KOPT-K1 (cell line): Measurements from ENCODE around the gene KCNQ5.

Experiments
- H3K27ac ChIP-seq: fragments of 200-600 bp; sonication (generic); 2 replicates; pipeline ENCODE4 v1.5.1; 2016; ENCODE audit warnings: antibody characterized with exemption, mild to moderate bottlenecking, low read depth, low read length; ENCODE audit not compliant: poor library complexity, severe bottlenecking
- H3K36me3 ChIP-seq: fragments of 200-600 bp; sonication (generic); 2 replicates; pipeline ENCODE4 v1.5.1; 2017; ENCODE audit warnings: antibody characterized with exemption, mild to moderate bottlenecking, low read length, moderate library complexity; ENCODE audit not compliant: insufficient read depth
- H3K9me3 ChIP-seq: fragments of 200-600 bp; sonication (generic); 2 replicates; pipeline ENCODE4 v1.5.1; 2017; ENCODE audit warnings: antibody characterized with exemption, low read length, mild to moderate bottlenecking; ENCODE audit not compliant: insufficient read depth, poor library complexity, severe bottlenecking

KCNQ5 gene

DNA sequence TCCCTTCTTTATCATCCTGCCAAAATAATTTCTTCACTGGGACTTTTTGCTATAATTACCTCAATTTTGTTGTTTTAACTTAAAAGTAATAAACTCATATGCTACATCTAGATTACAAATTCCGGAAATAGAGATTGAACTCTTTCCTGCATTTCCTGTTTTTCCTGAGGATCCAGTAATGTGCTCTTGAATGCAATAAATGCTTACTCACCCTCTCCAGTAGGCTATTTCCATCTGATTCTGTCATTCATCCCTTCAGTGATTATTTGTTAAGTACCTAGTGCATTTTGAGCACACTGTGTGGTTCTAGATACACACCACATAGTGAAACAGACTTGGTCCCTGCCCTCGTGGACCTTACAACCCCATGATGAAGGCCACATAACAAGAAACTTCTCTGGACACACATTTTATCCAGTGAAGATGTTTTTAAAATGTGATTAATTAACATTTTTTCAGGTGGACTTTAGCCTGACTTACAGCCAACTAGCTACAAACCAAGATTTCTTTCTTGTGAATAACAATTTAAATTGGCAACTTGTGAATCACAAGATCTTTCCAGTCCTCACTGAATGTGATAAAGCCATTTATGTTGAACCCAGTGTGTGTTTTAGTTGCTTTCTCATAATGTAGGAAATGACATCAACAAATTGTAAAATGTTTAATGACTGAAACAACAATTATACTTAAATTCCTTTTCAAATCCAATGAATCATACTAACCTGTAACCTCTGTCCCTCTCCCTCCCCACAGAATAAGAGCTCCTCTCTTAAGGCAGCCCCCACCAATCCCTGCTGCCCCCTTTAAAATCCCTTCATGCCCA lies 331.2 kb downstream of the KCNQ5 start:
- H3K9me3 ChIP-seq: no peaks in the 10 kb centered on the region
- no peaks in the 10 kb centered on the region for H3K36me3 ChIP-seq
- H3K27ac ChIP-seq: no peak overlapping the region

DNA sequence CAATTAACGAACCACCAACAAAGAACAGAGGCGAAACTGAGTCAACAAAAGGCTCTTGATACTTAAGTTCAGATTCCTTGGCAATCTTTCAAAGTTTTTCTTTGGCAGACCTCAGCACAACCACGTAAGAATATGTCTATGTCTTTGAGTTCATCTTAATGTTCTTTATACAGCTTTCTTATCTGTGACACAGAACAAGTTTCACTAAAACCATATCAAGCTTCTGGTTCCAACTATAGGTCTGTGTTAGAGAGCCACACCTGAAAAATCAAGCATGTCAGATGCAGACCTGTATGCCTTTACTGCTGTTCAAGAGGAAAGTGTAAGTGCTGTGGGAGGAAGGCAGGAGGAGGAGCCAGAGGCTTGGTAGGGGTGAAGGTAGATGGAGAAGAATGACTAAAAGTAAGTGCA lies 332.1 kb downstream of the KCNQ5 start:
- Histone ChIP-seq H3K36me3 (no peaks in the 10 kb centered on the region), H3K9me3 (no peaks in the 10 kb centered on the region), H3K27ac (no peak overlapping the region)

DNA sequence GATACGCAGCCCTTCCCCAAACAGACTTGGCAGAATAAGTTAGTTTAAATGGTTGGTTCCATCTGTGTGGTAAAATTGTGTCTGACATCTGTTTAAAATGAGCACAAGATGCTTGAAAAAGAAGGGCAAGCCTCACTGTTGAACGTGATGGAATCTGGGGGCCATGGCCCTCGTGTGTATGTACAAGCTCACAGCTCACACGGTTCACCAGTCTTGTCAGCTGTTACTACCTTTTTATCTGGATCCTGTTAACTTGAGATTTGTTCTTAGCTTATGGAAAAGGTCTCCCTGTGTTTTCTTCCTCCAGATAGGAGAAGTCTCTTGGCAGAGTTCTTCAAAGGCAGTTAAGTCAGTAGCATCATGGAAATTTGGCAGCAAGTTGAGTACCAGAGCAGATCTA lies 332.9 kb downstream of the KCNQ5 start:
- Histone ChIP-seq H3K36me3 (no peaks in the 10 kb centered on the region), H3K27ac (no peak overlapping the region), H3K9me3 (no peaks in the 10 kb centered on the region)

DNA sequence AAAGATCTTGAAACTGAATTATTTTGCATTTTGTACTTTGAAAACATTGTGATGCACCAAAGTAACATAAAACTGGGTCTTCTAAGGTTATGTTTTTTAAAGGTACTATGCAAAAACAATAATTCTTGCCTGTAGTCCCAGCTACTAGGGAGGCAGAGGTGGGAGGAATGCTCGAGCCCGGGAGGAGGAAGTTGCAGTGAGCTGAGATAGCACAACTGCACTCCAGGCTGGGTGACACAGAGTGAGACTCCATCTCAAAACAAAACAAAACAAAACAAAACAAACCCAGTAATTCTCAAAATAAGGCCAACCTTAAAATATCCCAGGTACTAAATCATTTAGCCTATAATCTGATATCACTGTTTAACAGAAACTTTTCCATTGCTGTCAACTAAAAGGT lies 333.8 kb downstream of the KCNQ5 start:
- Histone ChIP-seq H3K36me3 (no peaks in the 10 kb centered on the region), H3K27ac (no peak overlapping the region), H3K9me3 (no peaks in the 10 kb centered on the region)

DNA sequence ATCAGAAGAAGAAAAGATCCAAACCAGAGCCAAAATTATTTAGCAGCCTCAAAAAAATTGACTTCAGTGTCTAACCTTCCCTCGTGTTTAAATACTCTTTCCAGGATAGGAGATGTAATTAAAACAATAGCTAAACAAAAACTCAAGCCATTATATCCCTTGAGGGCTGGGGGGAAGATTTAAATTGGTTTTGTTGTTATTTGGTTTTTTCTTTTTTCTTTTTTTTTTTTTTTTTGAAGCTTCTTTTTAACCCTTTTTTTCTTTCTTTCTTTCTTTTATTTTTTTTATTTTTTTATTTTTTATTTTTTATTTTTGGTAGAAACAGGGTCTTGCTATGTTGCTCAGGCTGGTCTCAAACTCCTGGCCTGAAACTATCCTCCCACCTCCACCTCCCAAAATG lies 334.4 kb downstream of the KCNQ5 start:
- Histone ChIP-seq H3K9me3 (no peaks in the 10 kb centered on the region), H3K27ac (no peak overlapping the region), H3K36me3 (no peaks in the 10 kb centered on the region)

DNA sequence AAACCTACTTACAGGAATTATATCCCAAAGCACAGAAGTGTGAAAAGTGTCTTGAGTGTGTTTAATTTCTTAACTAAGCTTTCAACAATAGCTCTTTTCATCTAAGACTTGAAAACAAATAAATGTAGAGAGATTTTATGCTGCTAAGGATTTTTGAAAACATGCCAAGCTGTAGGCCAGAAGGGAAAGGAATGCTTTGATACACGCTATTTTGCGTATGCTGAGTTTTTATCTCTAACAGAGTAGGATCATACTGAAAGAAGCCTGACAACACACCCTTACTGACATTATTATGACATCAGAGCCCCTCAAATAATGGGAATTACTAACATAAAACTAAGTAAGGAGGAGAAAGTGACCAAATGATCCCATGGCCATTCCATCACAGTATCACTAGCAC lies 338.0 kb downstream of the KCNQ5 start:
- Histone ChIP-seq H3K9me3 (no peaks in the 10 kb centered on the region), H3K27ac (no peak overlapping the region), H3K36me3 (no peaks in the 10 kb centered on the region)

DNA sequence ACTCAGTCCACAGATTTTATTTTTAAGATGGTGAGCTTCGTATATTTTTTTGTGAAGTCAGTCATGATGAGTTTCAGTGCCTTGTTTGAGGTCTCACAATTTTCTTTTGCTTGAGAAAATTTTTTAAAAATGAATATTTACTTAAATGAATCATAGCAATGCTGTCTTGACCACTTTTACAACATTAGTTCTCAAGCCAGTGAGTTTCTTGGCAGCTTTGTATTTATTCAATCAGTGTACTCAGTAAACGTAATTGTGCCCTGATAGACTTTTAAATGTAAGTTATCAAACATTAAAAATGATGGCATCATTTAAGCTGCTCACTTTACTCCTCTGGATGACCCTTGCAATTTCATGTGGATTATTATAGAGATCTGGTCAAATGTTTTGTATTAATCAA lies 342.1 kb downstream of the KCNQ5 start:
- Histone ChIP-seq H3K9me3 (no peaks in the 10 kb centered on the region), H3K36me3 (no peaks in the 10 kb centered on the region), H3K27ac (no peak overlapping the region)

DNA sequence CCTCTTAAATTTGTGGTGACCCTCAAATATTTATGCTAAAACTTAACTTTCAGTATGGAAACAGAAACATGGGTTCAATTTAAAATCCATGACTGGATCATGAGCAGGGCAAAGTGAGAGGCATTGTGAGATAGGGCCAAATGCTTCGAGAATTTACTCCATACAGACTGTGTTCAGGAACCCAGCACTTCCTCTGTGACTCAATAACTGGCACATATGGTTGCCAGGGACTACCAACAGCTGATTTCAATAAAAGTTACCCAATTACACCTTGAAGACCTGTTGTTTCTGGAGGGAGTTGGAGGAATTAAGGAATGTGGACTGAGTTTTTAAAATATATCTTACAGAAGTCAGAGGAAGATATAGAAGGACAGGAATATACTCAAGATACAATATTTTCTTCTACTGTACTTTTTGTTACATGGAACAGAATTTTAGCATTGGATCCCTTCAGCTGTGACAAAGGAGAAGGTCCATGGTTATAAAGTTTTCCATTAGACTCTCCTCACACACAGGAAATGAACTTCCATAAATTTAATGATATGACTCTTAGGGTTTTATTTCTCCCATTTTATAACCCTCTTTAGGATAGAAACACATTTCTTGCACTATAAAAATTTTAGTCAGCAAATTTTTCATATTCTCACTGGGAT lies 344.9 kb downstream of the KCNQ5 start:
- Histone ChIP-seq H3K9me3 (no peaks in the 10 kb centered on the region), H3K36me3 (no peaks in the 10 kb centered on the region), H3K27ac (no peak overlapping the region)

DNA sequence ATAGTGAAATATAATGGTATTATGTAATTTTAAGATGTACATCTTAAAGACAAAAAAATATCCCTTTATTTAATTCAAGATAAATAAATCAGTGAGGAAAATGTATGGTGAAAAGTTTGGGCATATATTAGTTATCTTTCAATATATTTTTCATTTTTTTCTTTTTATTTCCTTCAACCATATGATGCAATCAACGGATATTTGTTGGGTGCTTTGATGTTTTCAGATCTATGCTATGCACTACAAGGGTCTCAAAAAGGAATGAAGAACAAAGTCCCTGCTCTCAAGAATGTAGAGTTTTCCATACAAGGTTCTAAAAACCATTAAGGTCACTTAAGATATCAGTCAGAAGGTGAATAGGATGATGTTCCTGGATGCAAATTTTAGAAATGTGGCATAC lies 345.5 kb downstream of the KCNQ5 start:
- H3K9me3 ChIP-seq: no peaks in the 10 kb centered on the region
- H3K36me3 ChIP-seq: no peaks in the 10 kb centered on the region
- no peak overlapping the region for H3K27ac ChIP-seq

DNA sequence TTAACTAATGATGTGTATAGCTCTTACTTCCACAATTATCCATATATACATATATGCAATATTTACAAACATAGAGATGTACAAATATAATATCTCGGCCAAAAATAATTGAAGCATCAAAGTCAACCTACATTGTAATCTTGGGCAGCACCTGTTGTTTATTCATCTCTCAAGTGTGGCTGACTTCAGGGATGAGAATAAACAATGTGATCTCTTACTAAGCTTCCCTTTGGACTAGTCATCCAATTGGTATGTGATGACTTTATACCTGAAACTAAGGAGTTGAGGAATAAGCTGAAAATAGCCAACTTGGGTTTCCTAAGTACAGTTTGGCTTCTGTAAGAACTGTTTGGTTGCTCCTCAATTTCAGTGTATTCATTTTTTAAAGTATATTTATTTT lies 346.8 kb downstream of the KCNQ5 start:
- Histone ChIP-seq H3K36me3 (no peaks in the 10 kb centered on the region), H3K27ac (no peak overlapping the region), H3K9me3 (no peaks in the 10 kb centered on the region)

DNA sequence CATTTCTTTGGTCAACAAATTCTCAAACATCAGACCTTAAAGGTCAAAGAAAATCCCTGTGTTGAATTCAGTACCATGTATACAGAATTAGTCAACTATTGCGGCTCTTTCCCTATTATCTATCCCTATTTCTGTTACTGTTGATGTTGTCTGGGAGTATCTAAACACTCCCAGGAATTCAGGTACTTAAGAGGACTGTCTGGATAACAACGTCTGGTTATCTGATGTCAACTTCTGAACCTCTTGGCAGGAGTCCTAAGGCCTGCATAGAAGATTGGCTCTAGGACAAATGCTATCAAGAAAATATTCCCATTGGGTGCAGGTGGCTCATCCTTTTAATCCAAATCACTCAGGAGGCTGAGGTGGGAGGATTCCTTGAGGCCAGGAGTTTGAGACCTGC lies 347.8 kb downstream of the KCNQ5 start:
- Histone ChIP-seq H3K27ac (no peak overlapping the region), H3K9me3 (no peaks in the 10 kb centered on the region), H3K36me3 (no peaks in the 10 kb centered on the region)

DNA sequence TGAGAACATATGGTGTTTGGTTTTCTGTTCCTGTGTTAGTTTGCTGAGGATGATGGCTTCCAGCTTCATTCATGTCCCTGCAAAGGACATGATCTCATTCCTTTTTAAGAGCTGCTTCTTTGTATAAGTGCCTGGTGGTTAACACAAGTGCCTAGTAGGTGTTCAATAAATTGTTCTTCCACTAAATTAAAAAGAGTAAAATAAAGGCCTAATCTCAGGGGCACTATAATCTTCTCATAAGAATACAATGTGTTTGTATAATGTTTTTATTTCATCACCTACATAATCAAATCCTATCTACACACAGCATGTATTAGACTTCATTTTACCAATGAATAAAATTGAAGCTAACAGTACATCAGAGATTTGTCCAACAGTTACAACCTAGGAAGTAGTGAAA lies 350.7 kb downstream of the KCNQ5 start:
- Histone ChIP-seq H3K9me3 (no peaks in the 10 kb centered on the region), H3K36me3 (no peaks in the 10 kb centered on the region), H3K27ac (no peak overlapping the region)

DNA sequence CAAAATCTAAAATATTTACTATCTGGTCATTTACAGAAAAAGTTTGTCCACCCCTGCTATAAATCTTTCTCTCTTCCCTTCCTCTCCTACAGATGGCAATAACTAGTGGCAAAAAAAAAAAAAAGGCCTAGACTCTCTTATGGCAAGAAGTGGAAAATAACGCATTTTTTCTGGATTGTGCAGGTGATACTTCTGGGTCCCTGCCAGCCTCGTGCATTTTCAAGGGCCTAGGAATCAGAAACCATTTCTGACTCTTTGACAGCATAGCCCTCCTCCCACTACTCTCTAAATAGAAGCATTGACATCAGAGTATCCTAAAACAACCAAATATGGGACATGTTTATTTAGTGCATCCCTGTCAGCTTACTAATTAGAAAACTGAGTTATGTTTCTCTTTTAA lies 352.4 kb downstream of the KCNQ5 start:
- H3K36me3 ChIP-seq: no peaks in the 10 kb centered on the region
- H3K9me3 ChIP-seq: no peaks in the 10 kb centered on the region
- no peak overlapping the region for H3K27ac ChIP-seq

DNA sequence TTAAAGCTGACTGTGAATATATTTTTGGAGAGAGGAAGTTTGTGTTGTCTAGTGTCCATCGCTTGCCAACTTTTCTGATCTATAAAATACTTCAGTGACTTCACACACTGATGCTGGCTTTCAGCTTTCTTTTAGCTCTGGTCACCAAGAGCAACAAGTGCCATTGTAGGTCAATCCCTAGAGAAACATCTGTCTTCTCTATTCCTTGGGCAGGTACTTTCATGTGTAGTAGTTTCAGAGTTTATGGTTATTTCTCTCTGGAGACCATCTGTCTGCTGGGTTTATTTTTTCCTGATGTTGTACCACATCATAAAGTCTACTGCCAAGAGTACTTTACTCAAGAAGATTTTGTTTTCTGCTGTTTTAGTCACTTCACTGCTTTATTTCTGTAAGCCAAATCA lies 353.5 kb downstream of the KCNQ5 start:
- H3K9me3 ChIP-seq: no peaks in the 10 kb centered on the region
- no peaks in the 10 kb centered on the region for H3K36me3 ChIP-seq
- H3K27ac ChIP-seq: no peak overlapping the region

DNA sequence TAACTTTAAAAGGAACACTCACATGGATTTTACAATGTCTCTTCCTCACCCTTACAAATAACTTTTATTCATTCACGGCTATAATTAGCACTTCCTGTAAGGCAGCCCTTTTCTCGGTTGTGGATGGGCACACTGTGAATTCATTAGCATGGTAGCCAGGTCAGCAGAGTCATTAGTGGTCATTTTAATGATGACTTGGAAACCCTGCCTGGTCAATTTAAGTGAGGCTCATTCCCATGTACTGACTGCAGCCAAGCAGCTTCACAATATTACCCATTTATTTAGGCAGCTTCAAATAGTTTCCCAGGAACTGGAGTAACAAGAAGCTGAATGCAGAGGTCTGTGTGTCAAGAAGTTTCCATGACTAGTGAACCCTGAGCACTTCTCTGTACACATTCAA lies 354.6 kb downstream of the KCNQ5 start:
- Histone ChIP-seq H3K9me3 (no peaks in the 10 kb centered on the region), H3K36me3 (no peaks in the 10 kb centered on the region), H3K27ac (no peak overlapping the region)

DNA sequence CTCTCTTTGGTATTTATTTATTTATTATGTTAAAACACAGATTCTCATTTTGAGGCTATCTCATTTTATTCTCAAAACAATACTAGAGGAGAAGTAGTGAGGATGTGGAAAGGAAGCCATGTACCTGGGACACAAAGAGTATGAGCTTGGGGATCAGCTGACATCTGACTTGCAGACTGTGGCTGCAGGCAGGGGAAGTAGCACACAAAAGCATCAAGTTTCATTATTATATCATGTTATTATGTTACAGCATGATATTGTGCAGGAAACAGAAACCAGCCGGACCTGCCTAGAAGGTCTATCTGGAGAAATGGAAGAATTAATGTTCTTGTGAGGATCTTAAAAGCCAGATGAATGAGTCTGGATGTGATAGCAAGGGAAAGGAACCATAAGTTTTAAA lies 355.2 kb downstream of the KCNQ5 start:
- Histone ChIP-seq H3K27ac (no peak overlapping the region), H3K36me3 (no peaks in the 10 kb centered on the region), H3K9me3 (no peaks in the 10 kb centered on the region)
